ENCODE results near the gene CCDC57.

Gene CCDC57

GRCh38 chr17:82092628-82092994 lies 120.0 kb downstream of the CCDC57 start:
- DNase-seq (ENCODE audit: low spot score): no peak

GRCh38 chr17:82092094-82092586 lies 120.5 kb downstream of the CCDC57 start:
- DNase-seq (ENCODE audit: low spot score): no peak

GRCh38 chr17:82091264-82092066 lies 121.2 kb downstream of the CCDC57 start:
- DNase-seq (ENCODE audit: low spot score): no peak

GRCh38 chr17:82090549-82091263 lies 121.9 kb downstream of the CCDC57 start:
- no peak for DNase-seq (ENCODE audit: low spot score)

DNA sequence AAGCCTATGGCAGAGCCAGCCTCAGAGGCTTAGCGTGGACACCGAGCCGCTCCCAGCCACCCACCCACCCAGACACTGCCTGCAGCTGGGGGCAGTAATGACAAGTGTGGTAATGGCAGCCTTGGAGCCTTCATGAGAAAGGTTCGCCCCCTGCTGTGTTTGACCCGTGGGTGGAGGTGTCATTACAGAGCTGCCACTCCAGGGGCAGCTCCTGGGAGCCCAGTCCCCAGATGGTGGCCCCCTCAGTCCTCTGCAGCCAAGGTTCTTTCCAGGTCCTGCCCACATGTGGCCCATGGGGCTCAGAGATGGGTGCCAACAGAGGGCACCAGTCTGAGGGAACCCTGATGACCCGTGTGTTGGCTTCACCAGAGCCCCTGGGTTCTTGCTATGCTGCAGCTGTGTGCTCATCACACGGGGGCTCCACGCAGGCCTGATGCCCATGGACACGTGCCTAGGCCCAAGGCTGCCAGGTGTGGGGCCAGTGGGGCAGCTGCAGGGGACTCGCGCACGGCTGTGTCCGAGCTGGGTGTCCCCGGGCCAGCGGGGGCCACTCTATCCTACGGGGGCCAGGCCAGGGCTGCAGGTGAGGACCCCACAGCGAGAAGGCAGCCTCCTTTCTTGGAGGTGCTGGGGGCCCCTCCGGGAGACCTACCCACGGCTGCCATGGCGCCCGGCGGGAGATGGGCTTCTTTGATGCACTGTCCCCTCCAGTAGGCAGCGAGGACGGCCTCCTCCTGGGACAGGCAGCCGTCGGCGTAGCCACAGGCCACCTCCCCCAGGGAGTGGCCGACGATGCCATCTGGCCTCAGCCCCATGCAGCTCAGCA lies 122.7 kb downstream of the CCDC57 start:
- DNase-seq (ENCODE audit: low spot score): no peak

DNA sequence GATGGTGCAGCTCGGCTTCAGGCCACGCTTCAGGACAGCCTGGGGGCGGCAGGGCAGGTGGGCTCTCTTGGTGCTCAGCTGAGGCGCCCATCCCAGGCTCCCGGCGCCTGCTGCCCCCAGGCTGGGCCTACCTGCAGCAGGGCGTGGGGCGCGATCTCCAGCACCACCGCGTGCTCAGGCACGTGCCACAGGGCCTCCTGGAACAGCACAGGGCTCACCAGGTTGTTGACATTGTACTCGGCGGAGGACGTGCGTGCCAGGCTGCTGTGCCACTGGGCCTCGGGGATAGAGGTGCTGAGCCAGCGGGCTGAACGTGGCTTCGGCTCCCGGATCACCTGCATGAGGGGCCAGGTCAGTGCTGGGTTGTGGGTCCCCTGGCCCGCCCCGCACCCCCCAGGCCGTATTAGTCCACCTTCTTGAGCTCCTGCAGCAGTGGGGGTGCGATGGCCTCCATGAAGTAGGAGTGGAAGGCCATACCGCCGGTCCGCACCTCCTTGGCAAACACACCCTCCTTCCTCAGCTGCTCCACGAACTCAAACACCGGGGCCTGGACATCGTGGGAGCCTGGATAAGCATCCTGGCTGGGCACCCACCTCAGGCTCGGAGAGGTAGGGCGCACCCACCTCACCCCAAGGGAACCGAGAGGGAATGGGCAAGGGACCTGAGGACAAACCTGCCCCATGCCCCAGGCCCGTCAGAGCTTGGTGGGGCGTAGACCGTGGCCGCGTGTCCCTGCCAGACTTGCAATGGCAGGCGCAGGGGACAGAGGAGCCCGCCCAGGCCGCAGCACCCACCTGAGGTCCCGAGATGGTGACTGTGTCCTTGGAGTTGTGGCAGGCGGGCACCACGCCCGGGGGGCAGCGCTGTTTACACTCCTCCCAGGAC lies 123.6 kb downstream of the CCDC57 start:
- no peak for DNase-seq (ENCODE audit: low spot score)

GRCh38 chr17:82087961-82088837 lies 124.4 kb downstream of the CCDC57 start:
- no peak for DNase-seq (ENCODE audit: low spot score)

DNA sequence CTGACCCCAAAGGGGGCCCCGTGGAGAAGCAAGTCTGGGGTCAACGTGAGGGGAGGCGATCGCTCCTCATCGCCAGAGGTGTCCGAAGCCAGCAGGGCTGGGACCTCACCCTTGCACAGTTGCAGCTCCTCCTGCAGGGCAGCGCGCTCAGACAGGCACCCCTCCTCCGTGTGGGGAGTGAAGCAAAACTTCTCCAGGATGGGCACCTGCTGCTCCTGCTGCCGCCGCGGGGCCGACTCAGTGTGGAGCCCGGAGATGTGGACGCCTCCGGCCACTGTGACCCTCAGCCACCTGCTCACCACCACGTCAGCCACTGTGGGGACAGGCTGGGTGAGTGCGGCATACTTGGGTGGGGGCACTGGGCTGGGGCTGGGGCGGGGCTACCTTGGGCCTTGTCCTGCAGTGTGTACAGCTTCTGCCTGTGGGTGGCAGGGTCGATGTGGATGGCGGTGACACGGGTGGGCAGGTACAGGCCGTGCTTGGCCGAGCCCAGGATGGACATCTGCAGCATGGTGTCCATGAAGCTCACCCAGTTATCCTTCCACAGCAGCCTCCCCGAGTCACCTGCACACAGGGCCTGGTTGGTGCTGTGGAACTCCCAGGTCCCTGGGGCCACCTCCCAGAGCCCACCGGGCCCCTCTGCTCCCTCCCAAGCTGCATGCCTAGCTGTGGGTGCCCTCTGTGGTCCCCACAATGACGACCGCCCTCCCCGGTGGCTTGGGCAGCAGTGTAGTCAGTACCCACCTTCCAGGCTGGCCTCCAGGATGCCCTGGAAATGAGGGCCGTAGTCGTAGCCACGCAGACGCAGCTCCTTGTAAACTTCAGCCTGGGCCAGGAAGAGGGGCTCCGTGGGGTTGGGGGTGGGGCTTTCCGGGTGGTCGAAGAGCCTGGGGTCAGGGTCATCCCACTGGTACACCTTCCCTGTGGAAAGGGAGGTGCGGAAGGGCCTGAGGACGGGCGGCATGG lies 125.4 kb downstream of the CCDC57 start:
- DNase-seq (ENCODE audit: low spot score): no peak

DNA sequence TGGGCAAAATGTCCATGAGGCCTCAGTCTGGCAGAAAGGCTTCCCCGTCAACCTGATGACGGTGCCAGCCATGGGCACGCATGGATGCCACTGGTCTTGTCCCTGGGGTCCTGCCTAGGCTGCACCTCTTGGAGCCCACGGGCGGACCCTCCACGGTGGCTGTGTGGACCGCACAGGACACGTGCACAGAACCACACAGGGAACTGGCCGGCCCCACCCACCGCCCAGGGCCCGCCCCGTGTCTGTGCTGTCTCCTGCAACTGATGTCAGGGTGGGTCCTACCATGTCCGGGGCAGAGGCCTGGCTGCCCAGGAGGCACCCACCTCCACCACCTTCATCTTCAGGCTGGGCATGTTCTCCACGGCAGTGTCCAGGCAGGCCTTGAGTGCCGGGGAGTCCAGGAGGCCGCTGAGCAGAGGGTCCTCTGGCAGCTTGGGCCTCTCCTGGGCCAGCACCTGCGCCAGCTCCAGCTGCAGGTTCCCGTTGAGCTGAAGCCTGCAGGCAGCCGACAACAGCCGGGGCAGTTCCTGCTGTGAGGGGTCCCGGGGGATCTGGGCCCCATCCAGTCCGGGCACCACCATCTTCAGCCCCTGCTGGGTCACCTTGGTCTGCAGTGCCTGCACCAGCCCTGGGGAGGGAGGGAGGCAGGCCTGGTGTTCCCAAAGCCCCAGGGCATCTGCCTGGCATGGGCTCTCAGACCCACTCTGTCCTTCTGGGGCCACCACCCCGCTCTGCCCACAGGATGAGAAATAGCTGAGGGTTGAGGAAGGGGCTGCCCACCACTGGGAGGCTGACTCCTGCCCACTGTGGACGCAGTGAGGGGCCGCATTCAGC lies 126.5 kb downstream of the CCDC57 start:
- no peak for DNase-seq (ENCODE audit: low spot score)

- no peak for DNase-seq (ENCODE audit: low spot score)
Measured at GRCh38 chr17:82085031-82085861, 127.4 kb downstream of the CCDC57 start.

- DNase-seq (ENCODE audit: low spot score): no peak
Measured at GRCh38 chr17:82084373-82085030, 128.1 kb downstream of the CCDC57 start.

DNA sequence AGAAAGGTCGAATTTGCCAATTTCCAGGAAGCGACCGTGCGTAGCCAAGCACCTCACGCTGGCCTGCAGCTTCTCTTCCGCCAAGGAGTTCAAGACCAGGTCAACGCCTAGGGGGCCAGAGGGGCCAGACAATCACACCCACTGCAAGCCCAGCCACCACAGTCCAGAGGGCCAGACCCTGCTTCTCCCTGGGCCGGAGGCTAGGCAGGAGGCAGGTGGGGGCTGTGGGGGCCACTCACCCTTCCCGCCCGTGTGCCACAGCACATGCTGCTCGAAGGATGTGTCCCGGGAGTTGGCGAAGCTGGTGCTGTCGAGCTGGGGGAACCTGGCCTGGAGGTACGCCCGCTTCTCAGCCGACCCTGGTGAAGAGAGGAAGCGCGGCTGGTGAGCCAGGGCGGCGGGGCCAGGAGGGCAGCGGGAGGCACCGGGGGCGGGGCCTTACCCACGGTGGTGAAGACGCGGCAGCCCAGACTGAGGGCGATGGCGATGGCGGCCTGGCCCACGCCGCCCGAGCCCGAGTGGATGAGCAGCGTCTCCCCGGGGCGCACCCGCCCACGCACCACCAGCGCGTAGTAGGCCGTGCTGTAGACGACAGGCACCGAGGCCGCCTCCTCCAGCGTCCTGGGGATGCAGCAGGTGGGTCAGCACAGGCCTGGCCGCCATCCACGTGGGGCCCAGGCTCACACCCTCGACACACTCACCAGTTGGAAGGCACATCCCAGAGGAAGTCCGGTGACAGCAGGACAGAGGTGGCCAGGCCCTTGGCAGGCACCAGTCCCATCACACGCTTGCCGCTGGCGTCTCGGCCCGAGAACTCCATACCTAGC lies 128.9 kb downstream of the CCDC57 start:
- DNase-seq (ENCODE audit: low spot score): no peak

GRCh38 chr17:82083009-82083408 lies 129.6 kb downstream of the CCDC57 start:
- DNase-seq (ENCODE audit: low spot score): no peak

- no peak for DNase-seq (ENCODE audit: low spot score)
Measured at GRCh38 chr17:82082456-82082855, 130.2 kb downstream of the CCDC57 start.

DNA sequence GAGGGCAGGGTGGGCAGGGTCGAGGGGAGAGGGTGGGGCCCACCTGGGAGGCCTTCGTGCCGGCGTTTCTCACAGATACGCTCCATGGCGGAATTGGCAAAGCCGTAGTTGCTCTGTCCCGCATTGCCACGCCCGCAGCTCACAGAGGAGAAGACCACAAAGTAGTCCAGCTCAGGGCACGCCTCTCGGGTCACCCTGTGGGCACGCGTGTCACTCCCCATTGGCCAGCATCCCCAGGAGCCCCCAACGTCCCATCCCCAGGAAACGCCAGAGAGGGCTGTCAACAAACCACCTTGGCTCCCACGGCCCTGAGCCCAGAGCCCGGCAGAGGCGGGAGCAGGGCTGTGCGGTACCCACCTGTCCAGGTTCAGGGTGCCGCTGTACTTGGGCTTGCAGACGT lies 130.7 kb downstream of the CCDC57 start:
- DNase-seq (ENCODE audit: low spot score): no peak

- no peak for DNase-seq (ENCODE audit: low spot score)
Measured at GRCh38 chr17:82081546-82081945, 131.1 kb downstream of the CCDC57 start.

All from ecto neural progenitor cell (in vitro differentiated cells).